Muscle of leg (tissue), 11 donors: ENCODE results near the gene ASTN2. TPM values are rescaled to one million over a fixed set of nuclear protein-coding genes. Genes with fewer than 3 reads are reported as not detected.
A peak's percentile ranks its signal among the peaks of the same experiment; 100 is the strongest.

Experiments
- DNase-seq: peaks from one replicate; pipeline ENCODE4 v3.0.0; 2013
- H3K27ac ChIP-seq: one replicate; pipeline ENCODE4 v1.5.1; 2013; ENCODE audit warnings: mild to moderate bottlenecking, low read length, control low read depth
- H3K27me3 ChIP-seq: one replicate; pipeline ENCODE4 v1.6.1; 2013; ENCODE audit warnings: low read length; ENCODE audit not compliant: control insufficient read depth, insufficient read depth
- H3K36me3 ChIP-seq: one replicate; pipeline ENCODE4 v1.6.1; 2013; ENCODE audit warnings: low read length; ENCODE audit not compliant: control insufficient read depth, insufficient read depth
- H3K4me1 ChIP-seq: one replicate; pipeline ENCODE4 v1.6.1; 2013; ENCODE audit warnings: low read length; ENCODE audit not compliant: control insufficient read depth, insufficient read depth
- H3K4me3 ChIP-seq: one replicate; pipeline ENCODE4 v1.5.1; 2013; ENCODE audit warnings: low read length, control low read depth
- H3K9me3 ChIP-seq: replicated peaks from 2 replicates; pipeline ENCODE4 v1.6.1; 2013; ENCODE audit warnings: low read depth, low read length; ENCODE audit not compliant: control insufficient read depth
- WGBS: methylation state at CpG from one replicate; pipeline ENCODE4 v1.1.5; 2013; ENCODE audit warnings: missing lambda C conversion rate; ENCODE audit not compliant: insufficient coverage; 5-methylcytosine and 5-hydroxymethylcytosine counted together
- polyA plus RNA-seq, 8 donors: library from polyadenylated mRNA; unstranded; fragments of 120-200 nt; gene quantifications; one replicate each; pipeline versions ENCODE4 v1.2.1 to v1.2.3, GENCODE V29; 2013; ENCODE audit warnings: inconsistent platforms in 1 of 8, low replicate concordance in 1 of 8; ENCODE audit not compliant: insufficient read length in 8 of 8, insufficient read depth in 1 of 8
- total RNA-seq: library from RNA; stranded (reverse); fragments of 120-200 nt; gene quantifications from one replicate; pipeline ENCODE4 v1.2.4, GENCODE V29; 2013

Gene ASTN2
- total and polyA plus RNA-seq, 9 donors: 2.7 to 10.9 (median 4.4) TPM

DNA sequence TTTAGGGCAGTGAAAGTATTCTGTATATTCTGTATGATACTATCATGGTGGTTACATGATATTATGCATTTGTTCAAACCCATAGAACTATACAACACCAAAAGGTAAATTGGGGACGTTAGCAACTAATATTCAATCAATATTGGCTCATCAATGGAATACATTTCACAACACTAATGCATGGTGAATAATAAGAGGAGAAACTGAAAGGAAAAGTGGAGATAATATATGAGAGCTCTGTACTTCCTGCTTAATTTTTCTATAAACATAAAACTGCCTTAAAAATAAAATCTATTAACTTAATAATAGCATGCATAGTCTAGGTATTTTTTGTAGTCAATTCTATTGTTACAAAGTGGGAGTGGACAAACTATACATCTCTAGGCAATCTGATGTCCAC is 661.5 kb downstream of the ASTN2 start:
- Histone ChIP-seq H3K9me3 (no peaks in the 10 kb centered on the region), H3K27ac (no peak overlapping the region), H3K36me3 (no peaks in the 10 kb centered on the region), H3K27me3 (no peaks in the 10 kb centered on the region), H3K4me3 (no peak overlapping the region), H3K4me1 (no peaks in the 10 kb centered on the region)
- DNase-seq: no peak
- WGBS: no CpG with 5 or more reads among the region's 1 CpG

DNA sequence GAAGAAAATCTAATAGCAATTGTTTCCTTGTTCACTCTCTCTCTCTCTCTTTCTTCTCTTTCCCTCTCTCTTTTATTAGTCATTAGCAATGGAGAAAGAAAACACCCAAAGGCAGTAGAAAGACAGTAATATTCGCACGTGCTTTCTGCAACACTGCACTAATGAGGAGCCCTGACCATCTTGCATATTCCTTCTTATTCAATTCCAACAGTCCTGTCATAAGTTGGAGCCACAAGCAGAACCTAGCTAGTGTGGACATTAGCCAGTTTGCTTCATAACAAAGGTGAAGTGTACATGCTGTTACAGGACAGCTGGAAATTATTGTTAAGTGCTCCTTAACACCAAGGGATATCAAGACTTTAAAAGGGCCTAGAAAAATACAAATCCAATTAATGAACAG is 664.3 kb downstream of the ASTN2 start:
- H3K9me3 ChIP-seq: no peaks in the 10 kb centered on the region
- no CpG with 5 or more reads among the region's 2 CpGs for WGBS
- H3K27ac ChIP-seq: no peak overlapping the region

DNA sequence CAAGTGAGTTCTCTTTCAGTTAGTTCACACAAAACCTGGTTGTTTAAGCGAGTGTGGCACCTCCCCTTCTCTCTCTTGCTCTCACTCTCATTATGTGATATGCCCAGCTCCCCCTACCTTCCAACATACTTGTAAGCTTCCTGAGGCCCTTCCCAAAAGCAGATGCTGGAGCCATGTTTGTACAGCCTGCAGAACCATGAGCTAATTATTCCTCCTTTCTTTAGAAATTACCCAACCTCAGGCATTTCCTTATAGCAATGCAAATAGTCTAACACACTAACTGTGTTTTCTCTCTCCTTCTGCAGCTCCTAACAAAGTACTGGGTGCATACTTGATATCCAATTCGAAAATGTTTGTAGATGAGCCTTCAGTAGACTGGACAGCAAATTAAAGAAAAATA is 665.1 kb downstream of the ASTN2 start:
- Histone ChIP-seq H3K4me3 (no peak overlapping the region), H3K27ac (no peak overlapping the region), H3K36me3 (no peaks in the 10 kb centered on the region), H3K27me3 (no peaks in the 10 kb centered on the region), H3K4me1 (no peaks in the 10 kb centered on the region), H3K9me3 (no peaks in the 10 kb centered on the region)
- WGBS: 75% methylated on average over 1 of the region's 2 CpGs
- DNase-seq: no peak

More for the DNA sequence above, 664.3 kb downstream of the ASTN2 start:
- Histone ChIP-seq H3K27me3 (no peaks in the 10 kb centered on the region), H3K4me3 (no peak overlapping the region), H3K4me1 (no peaks in the 10 kb centered on the region), H3K36me3 (no peaks in the 10 kb centered on the region)
- no peak for DNase-seq

DNA sequence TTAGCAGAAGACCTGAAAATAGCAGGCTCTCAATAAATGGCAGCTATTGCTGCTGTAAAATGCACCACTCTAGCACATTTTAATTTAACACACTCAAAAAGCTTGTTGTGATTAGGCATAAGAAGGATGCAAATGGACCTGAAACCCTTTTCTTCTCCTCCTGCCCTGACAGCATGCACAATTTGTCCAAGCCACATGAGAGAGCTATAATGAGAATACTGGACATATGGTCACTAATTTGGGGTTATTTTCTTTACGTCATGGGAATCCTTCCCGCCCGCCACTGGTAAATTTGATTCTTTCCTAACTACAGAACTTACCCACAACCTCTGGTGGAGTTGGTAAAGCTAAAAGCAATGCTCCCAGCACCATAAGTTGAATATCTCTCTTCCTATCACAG is 665.7 kb downstream of the ASTN2 start:
- Histone ChIP-seq H3K4me3 (no peak overlapping the region), H3K4me1 (no peaks in the 10 kb centered on the region), H3K27me3 (no peaks in the 10 kb centered on the region), H3K36me3 (no peaks in the 10 kb centered on the region), H3K27ac (no peak overlapping the region), H3K9me3 (no peaks in the 10 kb centered on the region)
- no peak for DNase-seq
- no CpG with 5 or more reads among the region's 3 CpGs for WGBS

DNA sequence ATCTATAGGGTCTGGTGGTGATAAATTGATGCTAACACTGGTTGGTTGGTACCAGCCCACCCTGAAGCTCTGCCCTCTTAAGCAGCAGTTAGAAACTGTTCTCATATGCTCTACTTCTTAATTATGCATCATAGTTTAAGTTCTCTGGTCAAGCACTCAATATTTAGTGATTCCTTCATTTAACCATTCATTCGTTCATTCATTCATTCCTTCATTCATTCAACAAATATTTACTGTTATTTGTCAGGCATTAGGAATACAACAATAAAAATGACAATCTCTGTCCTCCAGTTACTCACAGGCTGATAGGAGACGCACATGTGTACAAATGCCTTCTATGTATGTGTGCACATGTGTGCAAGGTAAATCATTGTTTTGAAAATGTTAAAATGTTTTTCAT is 673.1 kb downstream of the ASTN2 start:
- no CpG with 5 or more reads among the region's 2 CpGs for WGBS
- Histone ChIP-seq H3K4me1 (no peaks in the 10 kb centered on the region), H3K27ac (no peak overlapping the region), H3K4me3 (no peak overlapping the region), H3K36me3 (no peaks in the 10 kb centered on the region), H3K9me3 (no peaks in the 10 kb centered on the region), H3K27me3 (no peaks in the 10 kb centered on the region)
- DNase-seq: no peak

DNA sequence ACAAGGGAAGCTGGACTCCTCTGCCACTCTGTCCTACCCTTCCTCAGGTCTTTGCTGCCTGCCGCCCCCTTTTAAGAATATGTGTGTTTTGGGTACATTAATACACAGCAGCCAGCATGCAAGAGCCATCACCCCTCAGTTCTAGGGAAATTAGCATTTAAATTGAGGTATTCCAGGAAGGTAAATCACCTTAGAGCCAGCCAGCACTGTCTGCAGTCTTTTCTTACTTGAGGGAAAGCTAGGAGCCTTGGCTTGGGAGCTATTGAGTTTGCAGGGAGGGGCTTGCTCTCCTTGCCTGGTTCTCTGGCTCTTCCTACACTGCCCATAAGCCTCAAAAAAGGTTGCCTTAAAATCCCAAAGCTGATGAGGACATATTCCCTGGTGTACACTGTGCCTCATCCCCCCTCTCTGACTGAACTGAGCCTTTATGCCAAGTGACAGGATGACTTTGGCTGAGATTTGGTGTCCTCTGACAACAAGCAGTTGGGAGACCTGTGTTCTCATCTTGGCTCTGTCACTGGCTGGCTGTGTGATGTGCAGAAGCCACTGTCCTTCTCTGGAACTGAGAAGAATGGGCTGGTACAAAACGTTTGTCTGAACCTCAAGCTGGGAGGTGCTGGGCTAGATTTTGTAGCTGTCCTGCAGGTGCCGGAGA is 673.6 kb downstream of the ASTN2 start:
- Histone ChIP-seq H3K36me3 (no peaks in the 10 kb centered on the region), H3K4me3 (no peak overlapping the region), H3K4me1 (no peaks in the 10 kb centered on the region), H3K9me3 (no peaks in the 10 kb centered on the region), H3K27ac (no peak overlapping the region), H3K27me3 (no peaks in the 10 kb centered on the region)
- 100% methylated on average over 1 of the region's 3 CpGs for WGBS
- DNase-seq: no peak

DNA sequence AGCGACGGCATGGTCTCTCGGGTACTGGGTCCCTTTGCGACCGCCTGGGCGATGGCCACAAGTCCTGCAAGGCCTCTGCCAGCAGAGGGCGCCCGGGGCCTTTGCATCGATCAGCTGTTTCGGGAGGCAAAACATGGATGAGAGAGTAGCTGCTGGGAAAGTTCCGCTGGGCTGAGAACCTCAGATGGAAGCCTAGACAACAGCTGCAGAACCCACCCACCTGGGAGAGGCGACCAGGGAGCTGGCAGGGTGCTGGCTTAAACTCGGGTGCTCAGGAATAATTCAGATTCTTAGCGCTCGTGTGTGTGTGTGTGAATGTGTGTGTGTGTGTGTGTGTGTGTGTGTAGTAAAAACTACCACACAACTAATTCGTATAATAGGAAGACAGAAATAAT is 677.7 kb downstream of the ASTN2 start:
- DNase-seq: peak; percentile 58
- Histone ChIP-seq H3K9me3 (no peaks in the 10 kb centered on the region), H3K27me3 (no peaks in the 10 kb centered on the region), H3K4me1 (no peaks in the 10 kb centered on the region), H3K36me3 (no peaks in the 10 kb centered on the region), H3K4me3 (no peak overlapping the region), H3K27ac (no peak overlapping the region)
- WGBS: 12% methylated on average over 8 of the region's 16 CpGs

DNA sequence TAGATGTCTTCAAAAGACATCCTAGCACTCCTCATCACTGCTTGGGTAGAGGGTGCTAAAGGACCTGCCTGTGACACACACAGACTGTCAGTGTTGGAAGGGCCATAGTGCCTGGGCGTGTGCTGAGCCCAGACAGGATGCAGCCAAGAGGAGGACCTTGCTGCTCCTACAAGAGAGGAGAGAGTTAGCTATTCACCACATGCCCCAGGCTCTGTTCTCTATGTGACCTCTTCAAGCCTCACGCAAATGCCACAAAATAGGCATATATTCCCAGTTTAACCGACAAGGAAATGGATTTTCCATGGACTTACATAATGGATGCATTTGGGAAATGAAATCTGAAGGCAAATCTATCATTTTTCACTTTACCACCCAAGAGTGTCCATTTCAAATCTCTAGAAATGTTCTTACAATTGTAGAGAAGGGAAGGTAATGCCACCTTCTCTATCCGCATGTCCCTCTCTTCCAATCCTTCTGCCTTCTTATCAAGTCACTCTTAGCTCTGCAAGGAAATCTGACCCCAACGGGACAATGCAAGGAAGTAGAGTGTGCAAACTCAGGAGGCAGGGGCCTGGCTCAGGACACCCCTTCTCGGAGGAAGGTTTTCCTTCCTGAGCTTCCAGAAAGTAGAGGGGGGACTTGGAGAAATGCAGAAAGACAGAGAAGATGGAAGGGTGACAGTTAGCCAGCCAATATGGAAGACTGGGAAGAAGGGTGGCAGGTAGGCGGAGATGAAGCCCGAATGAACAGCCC is 678.3 kb downstream of the ASTN2 start:
- H3K27ac ChIP-seq: no peak overlapping the region
- no peaks in the 10 kb centered on the region for H3K27me3 ChIP-seq
- WGBS: 28% methylated on average over 4 of the region's 8 CpGs
- no peaks in the 10 kb centered on the region for H3K9me3 ChIP-seq
- DNase-seq: no peak
- no peak overlapping the region for H3K4me3 ChIP-seq
- H3K36me3 ChIP-seq: no peaks in the 10 kb centered on the region
- no peaks in the 10 kb centered on the region for H3K4me1 ChIP-seq

DNA sequence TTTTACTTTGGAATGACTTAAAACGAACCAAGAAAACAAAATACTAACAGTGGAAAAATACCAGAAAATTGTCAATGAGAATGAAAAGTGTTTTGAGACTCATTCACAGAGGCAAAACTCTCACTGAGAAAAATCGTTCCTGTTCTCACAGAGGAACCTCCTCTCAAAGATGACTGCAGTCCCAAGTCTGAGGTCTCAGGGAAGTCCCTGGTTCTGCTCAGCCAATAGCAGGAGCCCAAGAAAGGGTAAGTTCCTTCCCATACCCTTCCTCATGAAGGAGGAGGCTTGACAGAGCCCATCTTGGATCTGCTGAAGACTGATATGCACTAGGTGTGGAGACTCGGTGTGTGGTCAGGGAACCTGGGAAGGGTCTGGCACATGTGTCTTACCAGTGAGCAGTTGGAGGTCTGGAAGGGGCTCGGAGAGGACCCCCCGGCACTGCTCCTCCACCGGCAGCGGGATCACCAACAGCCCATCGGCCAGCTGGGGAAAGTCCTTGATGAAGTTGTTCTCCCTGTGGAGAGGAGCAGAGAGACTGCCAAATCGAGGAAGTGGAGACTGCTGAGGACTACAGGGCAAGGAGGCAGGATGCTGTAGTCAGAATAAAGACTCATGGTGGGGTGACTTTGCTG is 681.7 kb downstream of the ASTN2 start:
- H3K4me3 ChIP-seq: no peak overlapping the region
- no peak overlapping the region for H3K27ac ChIP-seq
- DNase-seq: no peak
- no peaks in the 10 kb centered on the region for H3K36me3 ChIP-seq
- 71% methylated on average over 8 of the region's 9 CpGs for WGBS
- no peaks in the 10 kb centered on the region for H3K27me3 ChIP-seq
- H3K4me1 ChIP-seq: no peaks in the 10 kb centered on the region
- H3K9me3 ChIP-seq: no peaks in the 10 kb centered on the region

DNA sequence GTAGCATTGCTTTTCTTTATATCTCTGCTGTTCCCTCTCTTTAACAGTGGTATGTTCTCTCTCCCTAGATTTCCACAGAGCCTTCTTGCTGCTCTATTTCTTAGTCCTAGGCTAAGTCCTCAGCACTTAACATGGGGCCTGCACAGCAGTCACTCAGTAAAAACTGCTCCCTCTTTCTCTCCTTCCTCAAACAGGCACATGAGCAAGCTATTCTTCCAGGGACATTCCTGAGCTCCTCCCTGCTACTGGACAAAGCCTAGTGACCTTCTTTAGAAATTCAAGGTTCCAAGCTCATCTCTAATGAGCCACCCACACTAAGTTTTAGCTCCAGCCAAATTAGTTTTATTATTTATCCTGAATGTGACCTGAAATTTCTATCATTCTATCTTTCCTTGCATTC is 688.3 kb downstream of the ASTN2 start:
- Histone ChIP-seq H3K4me1 (no peaks in the 10 kb centered on the region), H3K27me3 (no peaks in the 10 kb centered on the region), H3K4me3 (no peak overlapping the region), H3K27ac (no peak overlapping the region), H3K36me3 (no peaks in the 10 kb centered on the region), H3K9me3 (no peaks in the 10 kb centered on the region)
- no peak for DNase-seq
